ENCODE data around the gene NBAS. TPM values are rescaled to one million over a fixed set of nuclear protein-coding genes. Genes with fewer than 3 reads are reported as not detected.

NBAS gene
- total RNA-seq, 1 experiment from 2014 or later = 32.5 TPM

DNA sequence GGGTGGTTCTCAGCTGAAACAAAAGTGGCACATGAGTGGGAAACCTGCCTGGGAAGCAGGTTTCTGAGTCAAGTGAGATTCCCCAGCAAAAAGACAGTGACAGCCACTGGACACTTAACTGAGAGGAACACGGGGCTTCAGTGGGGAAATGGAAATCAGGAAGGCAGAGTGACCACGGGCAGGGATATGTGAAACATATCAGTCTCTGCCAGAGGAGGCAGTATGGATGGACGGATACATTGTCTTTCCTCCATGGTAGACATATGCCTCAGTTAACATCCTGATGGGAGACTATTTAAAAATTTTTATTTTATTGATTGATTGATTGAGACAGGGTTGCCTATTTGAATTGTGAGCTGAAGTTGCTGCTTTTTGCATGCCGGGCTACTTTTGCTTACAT is 292.1 kb downstream of the NBAS start:
- Histone ChIP-seq H2BK20ac (ENCODE audit: low read depth, low read length, poor library complexity, severe bottlenecking) (no peak overlapping the region), H2BK15ac (ENCODE audit: low read depth, low read length) (no peak overlapping the region), H4K5ac (ENCODE audit: insufficient read length, low read depth, low read length) (no peak overlapping the region), H2AFZ (ENCODE audit: low read length) (no peak overlapping the region), H2AK5ac (ENCODE audit: insufficient read length, low read length) (no peak overlapping the region), H3K9me3 (ENCODE audit: control insufficient read depth, low read depth, low read length) (no peaks in the 10 kb centered on the region), H4K8ac (replicated peaks; ENCODE audit: insufficient read length, low read depth, low read length) (no peak overlapping the region), H3K4me1 (ENCODE audit: insufficient read depth, low read length) (no peaks in the 10 kb centered on the region), H3K56ac (ENCODE audit: insufficient read length, low read depth, low read length) (no peak overlapping the region), H3K18ac (ENCODE audit: insufficient read length, low read depth, low read length) (no peak overlapping the region), H2BK120ac (ENCODE audit: low read depth, low read length, poor library complexity, severe bottlenecking) (no peak overlapping the region), H4K20me1 (ENCODE audit: control insufficient read depth, insufficient read depth, insufficient read length) (no peaks in the 10 kb centered on the region), H3K27ac (ENCODE audit: insufficient read length, low read depth, low read length) (no peak overlapping the region), H4K91ac (ENCODE audit: insufficient read length, low read depth, low read length) (no peak overlapping the region), H2BK12ac (ENCODE audit: insufficient read length, low read depth, low read length) (no peak overlapping the region), H3T11ph (ENCODE audit: low read length) (no peak overlapping the region), H3K79me1 (ENCODE audit: insufficient read depth, low read depth, low read length, poor library complexity, severe bottlenecking) (no peaks in the 10 kb centered on the region), H3K4me2 (ENCODE audit: insufficient read depth, insufficient read length, low read length) (no peak overlapping the region), H3K79me2 (ENCODE audit: insufficient read depth, low read length) (no peaks in the 10 kb centered on the region), H2BK5ac (ENCODE audit: insufficient read length, low read length) (no peak overlapping the region), H3K23ac (ENCODE audit: insufficient read length, low read depth, low read length) (no peak overlapping the region), H3K23me2 (ENCODE audit: insufficient read length, low read depth, low read length, poor library complexity, severe bottlenecking) (no peaks in the 10 kb centered on the region), H3K9ac (ENCODE audit: extremely low read depth, insufficient read length, low read length) (no peak overlapping the region), H3K27me3 (ENCODE audit: insufficient read depth, low read length) (no peaks in the 10 kb centered on the region), H3K4ac (ENCODE audit: low read depth, low read length) (no peak overlapping the region), H3K14ac (ENCODE audit: insufficient read depth, low read length) (no peak overlapping the region)
- no peaks in the 10 kb centered on the region for H3K27me3 Mint-ChIP-seq (ENCODE audit: low read depth)
- TF ChIP-seq CTCF (conservative IDR thresholded peaks at IDR 0.05) = no peak; the same call in 2 of the 3 replicates
- no peak overlapping the region for H3K4me3 Mint-ChIP-seq
- no peak for DNase-seq
- H3K36me3 Mint-ChIP-seq (ENCODE audit: insufficient read depth in 1 of 3, low read depth in 3 of 3) = no peaks in the 10 kb centered on the region
- no CpG with 5 or more reads among the region's 4 CpGs for WGBS (ENCODE audit: extremely low coverage, insufficient read length, low lambda C conversion rate)
- no peak overlapping the region for H3K27ac Mint-ChIP-seq
- H3K4me1 Mint-ChIP-seq = peaks cover 9 to 16% of the 10 kb centered on the region in 2 experiments
- H3K9me3 Mint-ChIP-seq = no peaks in the 10 kb centered on the region
